Subcutaneous adipose tissue (tissue), 4 donors: ENCODE data around the gene SIK3. TPM values are rescaled to one million over a fixed set of nuclear protein-coding genes. Genes with fewer than 3 reads are reported as not detected.

Experiments used
- CTCF ChIP-seq: fragments of 450-650 bp; IDR thresholded peaks from one replicate; pipeline ENCODE4 v1.5.1; 2016; ENCODE audit warnings: low read depth, mild to moderate bottlenecking, control low read depth, antibody characterized with exemption, moderate library complexity
- total RNA-seq, 4 donors: library from RNA; depleted of rRNA; stranded (reverse); fragments of >200 nt; gene quantifications; one replicate each; pipeline ENCODE4 v1.1.0, GENCODE V29; 2016

Gene SIK3
- total RNA-seq, 4 donors from 2014 or later, result 27.7 to 44.8 (median 40.3) TPM

- TF ChIP-seq CTCF, result no peak
Observed at GRCh38 chr11:116857316-116857715, 240.9 kb downstream of the SIK3 start.

- TF ChIP-seq CTCF, result no peak
Observed at GRCh38 chr11:116856423-116856822, 241.8 kb downstream of the SIK3 start.

- no peak for TF ChIP-seq CTCF
Observed at GRCh38 chr11:116855413-116855812, 242.8 kb downstream of the SIK3 start.

GRCh38 chr11:116853461-116854073, 244.7 kb downstream of the SIK3 start:
- TF ChIP-seq CTCF, result no peak

GRCh38 chr11:116852261-116853031, 245.8 kb downstream of the SIK3 start:
- TF ChIP-seq CTCF, result no peak

GRCh38 chr11:116851626-116852025, 246.6 kb downstream of the SIK3 start:
- TF ChIP-seq CTCF, result no peak

GRCh38 chr11:116849486-116849885, 248.7 kb downstream of the SIK3 start:
- TF ChIP-seq CTCF, result no peak
